Colonic mucosa (tissue), 4 donors: ENCODE measurements around the gene SAFB2. TPM values are rescaled to one million over a fixed set of nuclear protein-coding genes. Genes with fewer than 3 reads are reported as not detected.

ENCODE experiments used
- DNase-seq: peaks from one replicate; pipeline ENCODE4 v3.0.0-alpha.2; 2020
- H3K27ac ChIP-seq: fragments of 200-600 bp; one replicate; pipeline ENCODE4 v1.8.0; 2021
- H3K27me3 ChIP-seq: fragments of 200-600 bp; one replicate; pipeline ENCODE4 v1.8.0; 2021
- H3K36me3 ChIP-seq: fragments of 200-600 bp; one replicate; pipeline ENCODE4 v1.8.0; 2021
- H3K4me1 ChIP-seq: fragments of 200-600 bp; one replicate; pipeline ENCODE4 v1.8.0; 2021; ENCODE audit warnings: mild to moderate bottlenecking
- H3K4me3 ChIP-seq: fragments of 200-600 bp; one replicate; pipeline ENCODE4 v1.8.0; 2021
- H3K9ac ChIP-seq, 2 donors: one replicate each; pipeline ENCODE4 v1.7.0; 2013; ENCODE audit warnings: control low read depth in 2 of 2, low read depth in 2 of 2, low read length in 2 of 2
- H3K9me3 ChIP-seq: fragments of 200-600 bp; one replicate; pipeline ENCODE4 v1.8.0; 2021
- intact Hi-C: fragments of 100-400 bp; cut with DNase I; formaldehyde crosslinking; loops from one replicate; pipeline ENCODE4 v1.14.1; 2022
- total RNA-seq, 2 donors: library from RNA; stranded (reverse); fragmentation: NEBNext Ultra II Directional in 1 of 2; extraction: Animal tissue kit (Norgen Biotek cat#: 25700) in 1 of 2; gene quantifications; one replicate each; pipeline ENCODE4 v1.2.1, GENCODE V29; 2021
- TF ChIP-seq, protein P1 (sequence below): fragments of 200-600 bp; IDR thresholded peaks from one replicate; pipeline ENCODE4 v1.8.0; 2022; ENCODE audit warnings: antibody characterized with exemption, mild to moderate bottlenecking
- donor health status: healthy.
- donor health status: DM: no; HTN: no; CAD: no.
- donor health status: DM: no; HTN: no; CAD: no.

Gene SAFB2
- total RNA-seq, 2 donors from 2014 or later = 46.1 to 108 TPM

DNA sequence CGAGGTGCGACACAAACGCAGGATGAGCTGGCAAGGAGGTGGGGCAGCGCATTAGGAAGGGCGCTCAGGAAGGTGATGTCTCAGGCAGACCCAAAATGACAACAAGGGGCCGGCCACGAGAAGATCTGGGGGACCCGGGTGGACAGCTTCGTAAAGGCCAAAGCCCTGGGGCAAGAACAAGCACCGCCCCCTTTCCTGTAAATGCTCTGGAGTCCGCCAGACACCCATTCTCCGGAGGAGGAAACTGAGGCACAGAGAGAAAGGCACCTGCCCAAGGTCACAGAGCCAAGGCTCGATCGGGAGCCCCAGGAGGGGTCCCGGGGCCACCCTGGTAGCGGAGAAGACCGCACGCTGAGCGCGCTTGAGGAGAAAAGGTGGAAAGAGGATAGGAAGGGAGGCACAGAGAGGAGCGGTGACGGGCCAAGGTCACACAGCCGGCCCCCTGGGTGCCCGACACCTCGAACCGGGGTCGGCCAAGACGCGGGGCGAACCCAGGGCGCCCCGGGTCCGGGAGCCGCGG is 571 bp downstream of the SAFB2 start:
- peak overlapping the region; percentile 93 for H3K27ac ChIP-seq
- H3K36me3 ChIP-seq = peaks cover 9% of the 10 kb centered on the region
- no peaks in the 10 kb centered on the region for H3K27me3 ChIP-seq
- intact Hi-C loops = no loop called here
- H3K9me3 ChIP-seq = no peaks in the 10 kb centered on the region
- H3K4me1 ChIP-seq = peaks cover 3% of the 10 kb centered on the region
- TF ChIP-seq, protein P1, sequence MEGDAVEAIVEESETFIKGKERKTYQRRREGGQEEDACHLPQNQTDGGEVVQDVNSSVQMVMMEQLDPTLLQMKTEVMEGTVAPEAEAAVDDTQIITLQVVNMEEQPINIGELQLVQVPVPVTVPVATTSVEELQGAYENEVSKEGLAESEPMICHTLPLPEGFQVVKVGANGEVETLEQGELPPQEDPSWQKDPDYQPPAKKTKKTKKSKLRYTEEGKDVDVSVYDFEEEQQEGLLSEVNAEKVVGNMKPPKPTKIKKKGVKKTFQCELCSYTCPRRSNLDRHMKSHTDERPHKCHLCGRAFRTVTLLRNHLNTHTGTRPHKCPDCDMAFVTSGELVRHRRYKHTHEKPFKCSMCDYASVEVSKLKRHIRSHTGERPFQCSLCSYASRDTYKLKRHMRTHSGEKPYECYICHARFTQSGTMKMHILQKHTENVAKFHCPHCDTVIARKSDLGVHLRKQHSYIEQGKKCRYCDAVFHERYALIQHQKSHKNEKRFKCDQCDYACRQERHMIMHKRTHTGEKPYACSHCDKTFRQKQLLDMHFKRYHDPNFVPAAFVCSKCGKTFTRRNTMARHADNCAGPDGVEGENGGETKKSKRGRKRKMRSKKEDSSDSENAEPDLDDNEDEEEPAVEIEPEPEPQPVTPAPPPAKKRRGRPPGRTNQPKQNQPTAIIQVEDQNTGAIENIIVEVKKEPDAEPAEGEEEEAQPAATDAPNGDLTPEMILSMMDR = no peak
- DNase-seq = peak; percentile 56
- H3K4me3 ChIP-seq = peak overlapping the region; percentile 89
- peak overlapping the region; percentile 94 to 98 for H3K9ac ChIP-seq

DNA sequence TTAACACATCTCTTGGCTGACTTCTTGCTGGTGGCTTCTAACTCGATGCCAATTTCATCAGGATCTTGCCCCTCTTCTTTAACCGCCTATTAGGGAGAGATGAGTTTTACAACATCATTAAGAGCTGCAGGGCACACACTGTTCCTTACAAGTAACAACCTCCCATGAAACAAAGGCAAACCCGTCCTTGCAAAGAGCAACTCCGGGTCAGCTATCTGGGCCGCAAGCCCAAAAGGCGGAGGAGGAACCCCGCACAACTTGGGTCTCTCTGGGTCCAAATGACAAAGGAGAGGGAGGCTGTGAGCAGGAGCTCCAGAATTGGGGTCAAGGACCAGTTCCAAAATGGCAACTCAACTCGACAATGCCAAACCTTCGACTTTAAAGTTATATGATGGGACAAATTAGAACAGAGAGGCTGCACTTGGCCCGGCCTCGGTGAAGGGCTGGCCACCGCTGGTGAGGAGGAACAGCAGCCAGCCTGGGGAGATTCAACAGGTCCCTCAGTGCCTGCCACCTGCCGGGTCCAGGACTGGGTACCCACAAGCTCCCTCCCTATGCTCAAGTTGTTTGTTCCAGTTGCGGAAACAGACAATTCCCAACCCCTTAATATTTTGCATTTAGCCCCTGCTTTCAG is 1.1 kb downstream of the SAFB2 start:
- intact Hi-C loops = no loop called here
- Histone ChIP-seq H3K27ac (peak overlapping the region; percentile 93), H3K4me3 (peak overlapping the region; percentile 89), H3K9me3 (no peaks in the 10 kb centered on the region), H3K36me3 (peaks cover 3% of the 10 kb centered on the region), H3K9ac (peak overlapping the region; percentile 94 to 98), H3K27me3 (no peaks in the 10 kb centered on the region), H3K4me1 (peaks cover 3% of the 10 kb centered on the region)
- TF ChIP-seq, protein P1 = no peak
- peak; percentile 27 for DNase-seq

DNA sequence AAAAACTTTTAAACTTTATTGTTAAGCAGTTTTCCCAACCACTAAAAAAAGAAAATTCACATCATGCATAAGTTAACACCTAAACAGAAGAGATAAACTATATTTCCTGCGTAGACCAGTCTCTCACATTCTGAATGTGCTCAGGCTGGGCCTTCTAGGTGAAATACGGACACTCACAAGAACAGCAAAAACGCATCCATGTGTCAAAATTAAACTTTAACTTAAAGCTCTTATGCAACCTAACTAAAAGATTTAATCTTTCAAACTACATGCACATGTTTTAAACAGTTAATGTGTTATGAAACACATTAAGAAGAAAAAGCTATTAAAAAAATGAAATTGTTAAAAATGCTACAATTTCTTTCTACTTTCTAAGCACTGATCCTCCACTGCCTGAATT is 2.6 kb downstream of the SAFB2 start:
- Histone ChIP-seq H3K27me3 (no peaks in the 10 kb centered on the region), H3K4me1 (peaks cover 3% of the 10 kb centered on the region), H3K4me3 (no peak overlapping the region), H3K27ac (no peak overlapping the region), H3K9ac (no peak overlapping the region), H3K36me3 (peaks cover 12% of the 10 kb centered on the region), H3K9me3 (no peaks in the 10 kb centered on the region)
- intact Hi-C loops = no loop called here
- TF ChIP-seq, protein P1 = no peak
- DNase-seq = no peak

DNA sequence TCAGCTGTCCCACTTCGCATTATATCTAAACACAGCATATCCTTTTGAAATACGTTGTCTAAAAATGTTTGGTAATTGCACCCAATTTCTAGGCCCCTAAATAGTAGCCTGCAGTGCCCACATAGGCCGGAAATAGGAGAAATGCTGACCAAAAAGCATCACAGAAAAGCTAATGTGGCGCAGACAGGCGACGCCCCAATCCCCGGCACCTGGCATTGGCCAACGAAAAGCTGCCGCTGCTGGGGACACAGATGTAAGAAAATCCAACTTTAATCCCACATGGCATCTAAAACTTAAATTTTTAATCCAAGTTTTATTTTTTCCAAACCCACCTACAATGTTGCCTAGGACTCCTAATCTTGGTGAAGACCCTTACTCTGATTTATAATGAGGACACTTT is 4.0 kb downstream of the SAFB2 start:
- DNase-seq = no peak
- TF ChIP-seq, protein P1 = no peak
- H3K27ac ChIP-seq = no peak overlapping the region
- intact Hi-C loops = no loop called here
- H3K36me3 ChIP-seq = peaks cover 25% of the 10 kb centered on the region
- no peaks in the 10 kb centered on the region for H3K27me3 ChIP-seq
- no peaks in the 10 kb centered on the region for H3K9me3 ChIP-seq
- H3K9ac ChIP-seq = no peak overlapping the region
- peaks cover 3% of the 10 kb centered on the region for H3K4me1 ChIP-seq
- no peak overlapping the region for H3K4me3 ChIP-seq

DNA sequence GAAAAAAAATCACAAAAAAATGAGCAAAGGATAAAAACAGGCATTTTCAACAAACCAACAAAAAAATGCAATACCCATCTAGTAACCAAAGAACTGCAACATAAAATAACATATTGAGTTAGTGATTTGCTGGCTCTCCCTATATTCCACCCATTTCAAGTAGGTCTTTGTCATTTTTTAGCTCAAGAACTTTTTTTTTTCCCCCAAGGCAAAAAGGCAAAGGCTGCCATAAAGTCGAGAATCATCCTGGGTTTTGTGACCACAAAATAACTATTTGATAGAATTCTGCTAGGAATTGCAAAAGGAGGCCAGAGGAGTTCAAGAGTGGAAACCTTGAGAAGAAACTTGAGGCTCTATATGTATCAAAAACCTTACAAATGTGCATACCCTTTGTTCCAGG is 5.5 kb downstream of the SAFB2 start:
- TF ChIP-seq, protein P1 = no peak
- no peak for DNase-seq

More for the DNA sequence above, 5.5 kb downstream of the SAFB2 start:
- H3K27ac ChIP-seq = no peak overlapping the region
- H3K4me1 ChIP-seq = peaks cover 3% of the 10 kb centered on the region
- no peak overlapping the region for H3K9ac ChIP-seq
- H3K9me3 ChIP-seq = no peaks in the 10 kb centered on the region
- no peak overlapping the region for H3K4me3 ChIP-seq
- intact Hi-C loops = no loop called here
- H3K36me3 ChIP-seq = peaks cover 40% of the 10 kb centered on the region
- no peaks in the 10 kb centered on the region for H3K27me3 ChIP-seq
